IPS-15b (cell line): Measurements from ENCODE around the gene TNFAIP8L1.

Source experiments
- H3K27me3 ChIP-seq: one replicate; pipeline ENCODE4 v1.6.1; 2013; ENCODE audit warnings: low read length; ENCODE audit not compliant: control insufficient read depth, insufficient read depth
- H3K36me3 ChIP-seq: one replicate; pipeline ENCODE4 v1.6.1; 2013; ENCODE audit warnings: low read length; ENCODE audit not compliant: control insufficient read depth, insufficient read depth
- H3K4me1 ChIP-seq: one replicate; pipeline ENCODE4 v1.6.1; 2013; ENCODE audit warnings: mild to moderate bottlenecking, low read length; ENCODE audit not compliant: control insufficient read depth, insufficient read depth
- H3K4me3 ChIP-seq: one replicate; pipeline ENCODE4 v1.5.1; 2013; ENCODE audit warnings: low read depth, low read length
- H3K9ac ChIP-seq: one replicate; pipeline ENCODE4 v1.6.1; 2013; ENCODE audit warnings: low read depth, mild to moderate bottlenecking, low read length
- H3K9me3 ChIP-seq: one replicate; pipeline ENCODE4 v1.6.1; 2013; ENCODE audit warnings: mild to moderate bottlenecking, low read length; ENCODE audit not compliant: control insufficient read depth, insufficient read depth

TNFAIP8L1 gene

DNA sequence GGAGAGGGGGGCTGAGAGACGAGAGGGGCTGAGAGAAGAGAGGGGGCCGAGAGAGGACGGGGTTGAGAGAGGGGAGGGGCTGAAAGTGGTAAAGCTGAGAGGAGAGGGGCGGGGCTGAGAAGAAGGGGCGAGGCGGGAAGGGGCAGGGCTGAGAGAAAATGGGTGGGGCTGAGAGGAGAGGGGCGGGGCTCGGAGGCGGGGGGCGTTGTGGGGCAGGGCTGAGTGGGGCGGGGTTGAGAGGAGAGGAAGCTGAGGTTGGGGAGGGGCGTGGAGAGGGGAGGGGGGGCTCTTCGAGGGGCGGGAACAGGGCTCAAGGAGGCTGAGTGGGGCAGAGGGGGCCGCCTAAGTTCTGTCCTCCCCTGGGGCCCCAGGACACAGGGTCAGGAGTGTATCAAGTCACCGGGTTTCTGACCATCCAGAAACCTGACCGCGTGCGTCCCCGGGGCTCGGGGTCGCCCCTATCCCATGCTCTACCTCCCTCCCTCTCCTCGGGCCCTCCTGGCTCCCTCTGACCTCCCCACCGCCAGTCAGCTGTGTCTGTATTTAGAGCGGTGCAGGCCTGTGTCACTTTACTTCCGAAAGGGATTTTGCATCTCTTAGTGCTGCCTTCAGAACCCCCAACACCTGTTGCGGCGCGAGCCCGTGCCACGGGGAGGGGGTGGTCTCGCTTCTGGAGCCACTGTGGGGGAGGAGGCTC, 41.2 kb upstream of the TNFAIP8L1 start:
- Histone ChIP-seq H3K36me3 (no peaks in the 10 kb centered on the region), H3K9ac (peak overlapping the region; percentile 24), H3K9me3 (no peaks in the 10 kb centered on the region), H3K4me3 (peak overlapping the region; percentile 71), H3K4me1 (no peaks in the 10 kb centered on the region), H3K27me3 (peaks cover 18% of the 10 kb centered on the region)

DNA sequence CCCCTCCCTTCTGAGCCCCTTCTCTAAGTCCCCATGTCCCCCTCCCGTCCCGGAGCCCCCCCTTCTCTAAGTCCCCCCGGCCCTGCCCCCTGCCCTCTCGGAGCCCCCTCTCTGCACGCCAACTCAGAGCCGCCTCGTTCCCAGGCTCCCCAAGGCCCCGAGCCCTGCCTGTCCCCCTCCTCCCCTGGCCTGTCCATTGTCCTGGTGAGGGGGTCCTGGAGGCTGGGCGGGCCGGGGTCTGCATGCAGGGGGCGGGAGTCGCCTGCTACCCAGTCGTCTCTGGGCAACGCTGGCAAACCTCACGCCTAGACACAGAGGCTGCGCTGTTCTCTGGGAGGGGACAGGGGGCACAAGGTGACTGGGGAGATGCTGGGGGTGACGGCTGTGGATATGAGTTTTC, 40.6 kb upstream of the TNFAIP8L1 start:
- peaks cover 18% of the 10 kb centered on the region for H3K27me3 ChIP-seq
- H3K9me3 ChIP-seq = no peaks in the 10 kb centered on the region
- no peaks in the 10 kb centered on the region for H3K36me3 ChIP-seq
- no peaks in the 10 kb centered on the region for H3K4me1 ChIP-seq
- H3K9ac ChIP-seq = no peak overlapping the region
- H3K4me3 ChIP-seq = peak overlapping the region; percentile 71

DNA sequence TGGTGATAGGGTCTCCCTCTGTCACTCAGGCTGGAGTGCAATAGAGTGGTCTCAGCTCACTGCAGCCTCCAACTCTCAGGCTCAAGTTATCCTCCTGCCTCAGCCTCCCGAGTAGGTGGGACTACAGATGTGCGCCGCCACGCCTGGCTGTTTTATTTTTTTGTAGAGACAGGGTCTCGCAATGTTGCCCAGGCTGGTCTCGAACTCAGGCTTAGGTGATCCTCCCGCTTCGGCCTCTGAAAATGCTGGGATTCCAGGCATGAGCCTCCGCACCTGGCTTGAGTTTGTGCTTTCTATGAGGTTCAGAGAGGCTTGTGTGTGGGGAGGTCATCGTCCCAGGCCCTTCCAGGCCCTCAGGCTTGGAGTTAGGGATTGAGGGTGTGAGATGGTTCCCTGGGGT, 39.2 kb upstream of the TNFAIP8L1 start:
- peaks cover 18% of the 10 kb centered on the region for H3K27me3 ChIP-seq
- no peak overlapping the region for H3K4me3 ChIP-seq
- H3K9ac ChIP-seq = no peak overlapping the region
- H3K9me3 ChIP-seq = no peaks in the 10 kb centered on the region
- no peaks in the 10 kb centered on the region for H3K4me1 ChIP-seq
- H3K36me3 ChIP-seq = no peaks in the 10 kb centered on the region

DNA sequence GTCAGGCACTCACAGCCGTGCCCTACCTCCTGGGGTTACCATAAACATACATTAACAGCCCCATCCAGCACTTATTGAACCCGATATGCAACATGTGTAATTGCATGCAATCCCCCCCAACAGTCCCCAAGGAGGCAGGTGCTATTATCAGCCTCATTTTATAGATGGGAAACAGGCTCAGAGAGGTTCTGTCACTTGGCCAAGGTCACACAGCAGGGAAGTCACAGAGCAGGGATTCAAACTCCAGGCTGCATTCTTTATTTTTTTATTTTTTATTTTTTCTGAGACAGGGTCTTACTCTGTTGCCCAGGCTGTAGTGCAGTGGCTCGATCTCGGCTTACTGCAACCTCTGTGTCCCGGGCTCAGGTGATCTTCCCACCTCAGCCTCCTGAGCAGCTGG, 38.4 kb upstream of the TNFAIP8L1 start:
- H3K4me1 ChIP-seq = no peaks in the 10 kb centered on the region
- no peaks in the 10 kb centered on the region for H3K36me3 ChIP-seq
- no peaks in the 10 kb centered on the region for H3K9me3 ChIP-seq
- H3K27me3 ChIP-seq = peaks cover 18% of the 10 kb centered on the region
- no peak overlapping the region for H3K9ac ChIP-seq
- H3K4me3 ChIP-seq = no peak overlapping the region

DNA sequence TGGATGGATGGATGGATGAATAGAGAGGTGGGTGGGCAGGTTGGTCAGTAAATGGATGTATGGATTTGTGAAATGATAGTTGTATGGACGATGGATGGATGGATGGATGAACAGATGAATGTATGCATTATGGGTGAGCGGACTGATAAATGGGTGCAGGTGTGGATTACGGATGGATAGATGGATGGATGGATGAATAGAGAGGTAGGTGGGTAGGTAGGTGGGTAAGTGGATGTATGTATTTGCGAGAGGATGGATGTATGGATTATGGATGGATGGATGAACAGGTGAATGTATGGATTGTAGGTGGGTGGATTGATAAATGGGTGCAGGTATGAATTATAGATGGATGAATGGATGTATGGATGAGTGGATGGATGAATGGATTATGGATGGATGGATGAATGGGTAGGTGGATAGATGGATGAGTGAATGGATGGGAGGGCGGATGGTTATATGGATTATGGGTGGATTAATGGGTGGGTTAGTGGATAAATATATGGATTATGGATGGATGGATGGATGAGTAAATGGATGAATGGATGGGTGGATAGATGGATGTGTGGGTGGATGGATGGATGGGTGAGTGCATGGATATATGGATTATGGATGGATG, 37.0 kb upstream of the TNFAIP8L1 start:
- H3K27me3 ChIP-seq = peaks cover 17% of the 10 kb centered on the region
- H3K4me1 ChIP-seq = no peaks in the 10 kb centered on the region
- H3K36me3 ChIP-seq = no peaks in the 10 kb centered on the region
- no peak overlapping the region for H3K9ac ChIP-seq
- H3K9me3 ChIP-seq = no peaks in the 10 kb centered on the region
- no peak overlapping the region for H3K4me3 ChIP-seq

DNA sequence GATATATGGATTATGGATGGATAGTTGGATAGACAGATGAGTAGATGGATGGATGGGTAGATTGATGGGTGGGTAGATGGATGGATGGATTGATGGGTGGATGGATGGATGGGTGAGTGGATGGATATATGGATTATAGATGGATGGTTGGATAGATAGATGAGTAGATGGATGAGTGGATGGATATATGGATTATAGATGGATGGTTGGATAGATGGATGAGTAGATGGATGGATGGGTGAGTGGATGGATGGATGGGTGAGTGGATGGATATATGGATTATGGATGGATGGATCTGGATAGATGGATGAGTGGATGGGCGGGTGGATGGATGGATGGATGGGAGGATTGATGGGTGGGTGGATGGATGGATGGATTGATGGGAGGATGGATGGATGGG, 36.4 kb upstream of the TNFAIP8L1 start:
- H3K4me3 ChIP-seq = no peak overlapping the region
- H3K9me3 ChIP-seq = no peaks in the 10 kb centered on the region
- H3K27me3 ChIP-seq = peaks cover 15% of the 10 kb centered on the region
- no peak overlapping the region for H3K9ac ChIP-seq
- H3K36me3 ChIP-seq = no peaks in the 10 kb centered on the region
- H3K4me1 ChIP-seq = no peaks in the 10 kb centered on the region

DNA sequence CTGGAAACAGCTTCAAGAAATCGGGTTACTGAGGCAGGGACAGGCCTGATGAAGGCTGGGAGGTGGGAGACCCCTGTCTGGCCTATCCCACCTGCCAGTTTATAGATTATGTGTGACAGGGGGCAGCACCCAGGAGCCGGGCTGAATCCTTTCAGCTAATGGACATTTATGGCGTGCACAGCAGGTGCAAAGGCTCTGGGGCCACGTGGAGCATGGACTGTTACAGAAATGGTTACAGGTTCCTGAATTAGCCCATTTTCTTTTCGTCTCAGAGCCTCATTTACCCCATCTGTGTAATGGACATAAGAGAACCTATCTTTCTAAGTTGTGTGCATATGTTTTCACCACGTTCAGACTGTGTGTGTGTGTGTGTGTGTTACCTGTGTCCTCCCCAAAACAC, 34.4 kb upstream of the TNFAIP8L1 start:
- Histone ChIP-seq H3K36me3 (no peaks in the 10 kb centered on the region), H3K9ac (no peak overlapping the region), H3K4me3 (no peak overlapping the region), H3K27me3 (peaks cover 10% of the 10 kb centered on the region), H3K4me1 (peaks cover 2% of the 10 kb centered on the region), H3K9me3 (no peaks in the 10 kb centered on the region)

DNA sequence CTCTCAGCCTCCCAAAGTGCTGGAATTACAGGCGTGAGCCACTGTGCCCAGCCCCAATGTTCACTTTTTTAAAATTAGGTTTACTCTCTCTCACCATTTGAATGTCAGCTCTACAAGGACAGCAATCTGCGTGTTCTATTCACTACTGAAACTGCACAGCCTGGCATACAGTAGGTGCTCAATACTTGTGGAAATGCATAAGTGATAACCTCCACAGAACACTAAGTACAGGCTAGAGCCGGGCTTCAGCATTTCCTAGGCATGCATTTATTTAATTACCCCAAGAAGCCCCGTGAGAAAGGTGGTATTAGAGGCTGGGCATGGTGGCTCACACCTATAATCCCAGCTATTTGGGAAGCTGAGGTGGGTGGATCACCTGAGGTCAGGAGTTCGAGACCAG, 33.1 kb upstream of the TNFAIP8L1 start:
- Histone ChIP-seq H3K4me3 (no peak overlapping the region), H3K9ac (no peak overlapping the region), H3K9me3 (no peaks in the 10 kb centered on the region), H3K36me3 (no peaks in the 10 kb centered on the region), H3K27me3 (peaks cover 11% of the 10 kb centered on the region), H3K4me1 (peaks cover 3% of the 10 kb centered on the region)

DNA sequence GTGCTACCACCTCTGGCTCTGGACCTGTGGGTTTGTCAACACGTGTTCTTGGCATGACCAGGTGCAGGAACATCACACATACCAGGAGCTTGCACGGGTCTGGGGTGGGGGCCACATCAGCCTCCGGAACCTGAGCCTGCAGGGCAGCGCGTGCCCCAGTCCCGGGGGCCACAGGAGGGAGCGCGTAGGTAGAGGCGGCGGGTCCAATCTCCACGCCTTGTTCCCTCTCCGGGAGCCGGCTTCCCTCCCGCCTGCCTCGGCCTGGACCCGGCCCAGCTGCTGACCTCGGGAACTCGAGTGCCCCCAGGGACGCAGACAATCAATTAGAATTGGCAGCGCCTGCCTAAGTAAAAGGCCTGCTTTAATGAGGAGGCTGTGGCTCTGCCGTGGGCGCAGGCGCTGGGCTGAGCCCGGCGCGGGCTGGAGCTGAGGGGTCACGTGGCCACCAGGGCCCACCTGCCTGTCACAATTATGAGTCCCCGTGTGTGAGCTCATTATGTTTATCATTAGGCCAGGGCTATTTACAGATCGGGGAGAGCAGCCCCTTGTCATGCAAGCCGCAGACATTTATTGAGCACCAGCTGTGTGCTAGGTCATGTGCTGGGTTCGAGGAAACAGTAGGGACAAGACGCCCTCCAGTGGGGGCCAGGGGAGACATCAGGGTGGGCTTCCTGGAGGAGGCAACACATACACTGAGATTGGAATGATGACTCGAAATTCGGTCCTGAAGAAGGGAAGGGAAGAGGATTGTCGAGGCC, 32.2 kb upstream of the TNFAIP8L1 start:
- Histone ChIP-seq H3K9me3 (no peaks in the 10 kb centered on the region), H3K9ac (no peak overlapping the region), H3K27me3 (peaks cover 7% of the 10 kb centered on the region), H3K4me1 (peaks cover 3% of the 10 kb centered on the region), H3K4me3 (peak overlapping the region; percentile 46), H3K36me3 (no peaks in the 10 kb centered on the region)

DNA sequence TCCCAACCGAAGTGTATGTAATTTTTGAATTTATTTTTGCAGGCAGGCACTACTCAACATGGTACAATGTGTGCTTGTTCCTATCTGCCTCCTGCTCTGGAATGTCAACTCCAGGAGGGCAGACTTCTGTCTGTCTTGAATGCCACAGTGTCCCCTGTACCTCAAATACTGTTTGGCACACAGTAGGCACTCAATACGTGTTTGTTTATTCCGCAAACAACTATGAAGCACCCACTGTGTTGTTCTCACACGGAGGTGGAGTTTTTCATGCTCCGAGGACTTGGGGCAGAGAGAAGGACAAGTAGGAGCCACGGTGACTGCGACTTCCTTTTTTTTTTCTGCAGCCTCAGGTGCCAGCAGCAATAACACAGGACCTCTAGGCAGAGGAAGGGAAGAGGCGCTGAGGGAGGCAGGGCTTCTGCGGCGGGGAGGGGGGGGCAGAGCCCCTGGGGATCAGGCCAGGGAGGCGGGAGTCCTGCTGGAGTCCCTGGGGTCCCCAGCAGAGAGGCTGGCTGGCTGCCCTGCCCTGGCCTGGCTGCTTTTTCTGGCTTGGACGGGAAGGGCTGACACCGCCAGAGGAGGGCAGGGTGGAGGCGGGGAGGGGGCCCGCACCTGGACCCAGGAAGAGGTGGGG, 29.3 kb upstream of the TNFAIP8L1 start:
- no peak overlapping the region for H3K9ac ChIP-seq
- H3K4me3 ChIP-seq = no peak overlapping the region
- H3K4me1 ChIP-seq = peaks cover 3% of the 10 kb centered on the region
- H3K9me3 ChIP-seq = no peaks in the 10 kb centered on the region
- peaks cover 7% of the 10 kb centered on the region for H3K27me3 ChIP-seq
- no peaks in the 10 kb centered on the region for H3K36me3 ChIP-seq

DNA sequence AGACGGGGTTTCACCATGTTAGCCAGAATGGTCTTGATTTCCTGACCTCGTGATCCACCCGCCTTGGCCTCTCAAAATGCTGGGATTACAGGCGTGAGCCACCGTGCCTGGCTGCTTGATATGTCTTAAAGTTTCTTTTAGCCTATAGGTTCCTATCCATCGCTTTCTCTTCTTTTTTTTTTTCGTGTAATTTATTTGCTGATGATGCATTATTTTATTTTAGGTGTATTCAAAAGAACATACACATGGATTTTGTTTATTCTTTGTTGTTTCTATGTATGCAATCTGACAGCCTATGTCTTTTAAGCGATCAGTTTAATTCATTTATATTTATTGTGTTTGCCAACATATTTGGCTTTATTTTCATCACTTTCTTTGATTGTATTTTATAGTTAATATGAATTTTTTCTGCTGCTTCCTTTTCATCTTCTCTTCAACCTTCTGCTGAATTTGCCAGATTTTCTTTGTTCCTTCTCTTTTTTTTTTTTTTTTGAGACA, 26.0 kb upstream of the TNFAIP8L1 start:
- Histone ChIP-seq H3K36me3 (no peaks in the 10 kb centered on the region), H3K4me3 (no peak overlapping the region), H3K9ac (no peak overlapping the region), H3K27me3 (peaks cover 16% of the 10 kb centered on the region), H3K4me1 (peaks cover 3% of the 10 kb centered on the region), H3K9me3 (no peaks in the 10 kb centered on the region)
